ENCODE data around the gene FBLN2. TPM values are rescaled to one million over a fixed set of nuclear protein-coding genes. Genes with fewer than 3 reads are reported as not detected.

The FBLN2 gene
- total RNA-seq, 2 experiments from 2014 or later, result not detected

DNA sequence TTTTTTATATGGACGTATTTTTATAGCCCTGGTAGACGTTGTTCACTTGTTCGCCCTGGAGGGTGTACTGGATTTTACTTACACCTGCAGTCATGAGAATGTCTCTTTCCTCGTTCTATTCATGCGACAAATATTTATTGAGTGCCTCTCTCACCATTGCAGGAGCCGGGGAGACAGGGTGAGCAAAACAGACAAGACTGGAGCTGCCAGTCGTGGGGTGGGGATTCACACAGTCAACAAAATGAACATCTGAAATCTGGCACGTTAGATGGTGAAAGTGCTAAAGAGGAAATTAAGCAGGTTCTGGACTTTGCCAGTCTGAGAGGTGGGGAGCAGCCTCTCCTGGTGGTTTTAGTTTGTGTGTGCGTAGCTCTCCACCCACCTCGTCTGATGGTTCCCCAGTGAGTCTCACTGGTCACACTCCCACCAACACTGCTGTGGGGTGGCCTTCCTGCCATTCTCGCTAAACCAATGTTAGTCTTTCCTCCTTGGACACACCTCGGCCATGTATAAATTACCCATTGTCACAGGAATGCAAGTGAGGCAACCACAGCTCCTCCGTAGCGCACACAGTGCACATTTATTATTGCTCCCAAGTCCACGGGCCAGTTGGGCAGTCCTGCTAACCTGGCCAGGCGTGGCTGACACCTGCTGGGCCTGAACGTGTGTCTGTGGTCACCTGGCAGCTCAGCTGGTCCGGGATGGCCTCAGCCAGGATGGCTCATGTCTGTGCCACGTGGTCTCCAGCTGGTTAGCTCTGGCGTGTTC lies 31.5 kb downstream of the FBLN2 start:
- Mint-ChIP-seq H3K9me3 (no peaks in the 10 kb centered on the region), H3K4me1 (peaks cover 2% of the 10 kb centered on the region), H3K27ac (no peak overlapping the region), H3K27me3 (no peaks in the 10 kb centered on the region), H3K4me3 (no peak overlapping the region), H3K36me3 (ENCODE audit: low read depth) (no peaks in the 10 kb centered on the region)
- POLR2A ChIA-PET, result no interaction called here
- CTCF ChIA-PET, result no interaction called here
- DNase-seq, result no peak

DNA sequence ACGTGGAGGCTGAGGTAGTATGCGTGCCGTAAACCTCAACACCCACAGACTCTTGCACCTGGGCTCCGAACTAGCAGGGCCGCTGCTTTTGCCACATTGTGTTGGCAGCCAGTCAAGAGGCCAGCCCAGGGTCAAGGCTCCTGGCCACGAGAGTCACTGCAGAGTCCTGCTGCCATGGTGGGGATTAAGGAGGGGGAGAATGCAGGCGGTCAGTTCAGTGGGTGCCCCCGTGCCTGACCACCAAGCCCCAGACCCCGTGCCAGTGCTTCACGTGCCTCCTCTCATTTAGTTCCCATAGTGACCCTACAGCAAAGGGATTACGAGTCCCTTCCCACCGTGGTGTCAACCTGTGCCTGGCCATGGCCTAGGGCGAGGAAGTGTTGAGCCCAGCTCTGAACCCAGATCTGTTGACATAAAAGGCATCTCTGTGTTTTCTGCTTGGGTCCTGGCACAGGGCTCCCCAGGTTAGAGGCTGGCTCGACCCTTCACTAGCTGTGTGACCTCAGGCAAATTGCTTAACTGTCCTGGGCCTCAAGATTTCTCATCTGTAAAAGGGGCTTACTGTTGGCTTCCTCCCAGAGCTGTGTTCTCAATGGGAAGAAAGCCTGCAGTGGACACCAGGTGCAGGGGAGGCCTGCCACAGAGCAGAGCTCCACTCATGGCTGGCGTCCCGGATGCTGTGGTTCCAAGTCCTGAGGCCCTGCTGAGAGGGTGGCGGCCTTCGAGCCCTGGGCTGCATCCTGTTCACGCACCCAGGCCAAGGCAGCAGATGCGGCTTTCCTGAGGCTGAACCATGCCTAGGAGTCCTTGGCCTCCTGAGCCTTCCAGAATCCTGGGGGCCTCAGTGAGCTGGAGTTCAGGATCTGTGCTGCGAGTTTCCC lies 32.8 kb downstream of the FBLN2 start:
- Mint-ChIP-seq H3K27ac (no peak overlapping the region), H3K4me3 (no peak overlapping the region), H3K36me3 (ENCODE audit: low read depth) (no peaks in the 10 kb centered on the region), H3K27me3 (no peaks in the 10 kb centered on the region), H3K9me3 (no peaks in the 10 kb centered on the region), H3K4me1 (peaks cover 2% of the 10 kb centered on the region)
- peak; percentile 26 for DNase-seq
- POLR2A ChIA-PET, result no interaction called here
- CTCF ChIA-PET, result no interaction called here

GRCh38 chr3:13582366-13583250 lies 33.7 kb downstream of the FBLN2 start:
- no peak overlapping the region for H3K4me3 Mint-ChIP-seq
- CTCF ChIA-PET, result no interaction called here
- no peak overlapping the region for H3K27ac Mint-ChIP-seq
- no peaks in the 10 kb centered on the region for H3K9me3 Mint-ChIP-seq
- no peaks in the 10 kb centered on the region for H3K27me3 Mint-ChIP-seq
- POLR2A ChIA-PET, result no interaction called here
- peaks cover 2% of the 10 kb centered on the region for H3K4me1 Mint-ChIP-seq
- no peaks in the 10 kb centered on the region for H3K36me3 Mint-ChIP-seq (ENCODE audit: low read depth)
- no peak for DNase-seq

GRCh38 chr3:13583251-13584180 lies 34.6 kb downstream of the FBLN2 start:
- ChIA-PET POLR2A (no interaction called here), CTCF (no interaction called here)
- Mint-ChIP-seq H3K9me3 (no peaks in the 10 kb centered on the region), H3K4me1 (peaks cover 2% of the 10 kb centered on the region), H3K36me3 (ENCODE audit: low read depth) (no peaks in the 10 kb centered on the region), H3K27me3 (no peaks in the 10 kb centered on the region), H3K27ac (no peak overlapping the region), H3K4me3 (no peak overlapping the region)
- DNase-seq, result no peak

DNA sequence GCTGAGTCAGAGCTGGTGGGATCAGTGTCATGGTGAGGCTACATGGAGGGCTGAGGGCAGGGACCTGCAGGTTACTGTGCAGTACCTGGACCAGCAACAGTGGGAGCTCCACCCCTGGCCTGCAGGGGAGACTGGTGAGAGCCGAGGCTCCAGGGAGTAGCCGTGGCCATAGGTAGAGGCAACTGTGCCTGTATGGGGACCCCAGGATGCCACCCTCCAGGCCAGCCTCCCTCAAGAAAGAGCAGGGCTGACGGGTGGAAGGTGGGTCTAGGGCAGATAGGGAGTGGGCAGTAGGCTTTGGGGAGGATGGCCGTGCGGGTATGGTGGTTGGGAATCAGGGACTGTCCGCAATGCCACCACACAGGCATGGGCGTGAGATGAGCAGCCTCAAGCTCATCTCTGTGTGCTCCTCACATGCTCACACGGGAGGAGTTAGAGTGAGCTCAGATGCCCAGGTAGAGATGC lies 35.5 kb downstream of the FBLN2 start:
- no peak overlapping the region for H3K4me3 Mint-ChIP-seq
- no peaks in the 10 kb centered on the region for H3K36me3 Mint-ChIP-seq (ENCODE audit: low read depth)
- DNase-seq, result no peak
- H3K9me3 Mint-ChIP-seq, result no peaks in the 10 kb centered on the region
- H3K4me1 Mint-ChIP-seq, result peaks cover 2% of the 10 kb centered on the region
- POLR2A ChIA-PET, result no interaction called here
- CTCF ChIA-PET, result interaction anchor here (0.6 kb wide), 1 partner anchor 1284 kb away, joined by 5 read pairs; no protein-coding TSS in a partner anchor
- H3K27me3 Mint-ChIP-seq, result no peaks in the 10 kb centered on the region
- no peak overlapping the region for H3K27ac Mint-ChIP-seq

DNA sequence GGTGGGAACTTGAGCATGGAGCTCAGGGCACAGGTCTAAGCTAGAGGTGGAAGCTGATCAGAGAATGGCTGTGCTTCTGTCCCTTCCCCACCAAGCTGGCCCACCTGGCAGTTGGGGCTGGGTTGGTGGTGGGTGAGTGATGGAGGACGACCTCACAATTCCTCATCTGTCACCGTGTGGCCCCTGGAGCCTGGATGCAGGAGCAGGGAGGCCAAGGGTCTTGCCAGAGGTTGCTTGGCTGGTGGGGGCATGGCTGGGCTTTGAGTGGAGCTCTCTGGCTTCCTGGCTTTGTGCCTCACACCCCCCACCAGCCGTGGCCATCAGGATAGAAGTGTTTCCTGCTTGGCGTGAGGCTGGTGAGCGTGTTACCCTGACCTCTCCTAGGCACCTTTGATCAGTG lies 36.0 kb downstream of the FBLN2 start:
- Mint-ChIP-seq H3K9me3 (no peaks in the 10 kb centered on the region), H3K4me3 (no peak overlapping the region), H3K27ac (no peak overlapping the region), H3K4me1 (peaks cover 2% of the 10 kb centered on the region), H3K27me3 (no peaks in the 10 kb centered on the region), H3K36me3 (ENCODE audit: low read depth) (no peaks in the 10 kb centered on the region)
- ChIA-PET CTCF (interaction anchor here (0.6 kb wide), 1 partner anchor 1283 kb away, joined by 5 read pairs; no protein-coding TSS in a partner anchor), POLR2A (no interaction called here)
- no peak for DNase-seq

- Mint-ChIP-seq H3K9me3 (no peaks in the 10 kb centered on the region), H3K36me3 (ENCODE audit: low read depth) (no peaks in the 10 kb centered on the region), H3K27me3 (peaks cover 3% of the 10 kb centered on the region), H3K27ac (no peak overlapping the region), H3K4me3 (no peak overlapping the region), H3K4me1 (peaks cover 2% of the 10 kb centered on the region)
- POLR2A ChIA-PET, result no interaction called here
- CTCF ChIA-PET, result interaction anchor here (0.6 to 0.7 kb wide), 3 partner anchors 70 to 225 kb away, joined by 3 read pairs; no protein-coding TSS in a partner anchor
- no peak for DNase-seq
Observed at GRCh38 chr3:13587442-13587841, 38.5 kb downstream of the FBLN2 start.

DNA sequence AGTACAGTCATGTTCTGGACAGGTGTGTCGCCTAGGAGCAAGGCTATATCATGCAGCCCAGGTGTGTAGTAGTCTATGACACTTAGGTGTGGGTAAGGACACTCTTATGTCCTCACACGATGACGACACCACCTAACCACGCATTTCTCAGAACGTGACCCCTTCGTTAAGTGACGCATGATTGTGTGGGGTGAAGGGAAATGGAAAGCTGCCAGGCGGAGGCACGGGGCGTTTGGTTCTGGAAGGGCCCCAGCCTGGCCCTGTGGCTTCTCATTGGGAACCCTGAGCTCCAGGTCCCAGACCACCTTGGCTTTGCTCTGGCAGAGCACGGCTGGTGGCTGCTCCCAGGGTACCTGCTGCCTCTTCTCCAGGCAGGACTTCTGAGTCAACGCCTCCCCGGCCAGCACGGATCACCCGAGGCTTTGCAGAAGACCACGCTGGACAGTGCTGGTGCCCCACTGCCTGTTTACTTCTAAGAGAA lies 39.3 kb downstream of the FBLN2 start:
- ChIA-PET CTCF (no interaction called here), POLR2A (no interaction called here)
- H3K9me3 Mint-ChIP-seq, result no peaks in the 10 kb centered on the region
- no peak overlapping the region for H3K4me3 Mint-ChIP-seq
- H3K27me3 Mint-ChIP-seq, result peaks cover 3% of the 10 kb centered on the region
- H3K4me1 Mint-ChIP-seq, result no peaks in the 10 kb centered on the region
- DNase-seq, result no peak
- H3K36me3 Mint-ChIP-seq (ENCODE audit: low read depth), result no peaks in the 10 kb centered on the region
- no peak overlapping the region for H3K27ac Mint-ChIP-seq

DNA sequence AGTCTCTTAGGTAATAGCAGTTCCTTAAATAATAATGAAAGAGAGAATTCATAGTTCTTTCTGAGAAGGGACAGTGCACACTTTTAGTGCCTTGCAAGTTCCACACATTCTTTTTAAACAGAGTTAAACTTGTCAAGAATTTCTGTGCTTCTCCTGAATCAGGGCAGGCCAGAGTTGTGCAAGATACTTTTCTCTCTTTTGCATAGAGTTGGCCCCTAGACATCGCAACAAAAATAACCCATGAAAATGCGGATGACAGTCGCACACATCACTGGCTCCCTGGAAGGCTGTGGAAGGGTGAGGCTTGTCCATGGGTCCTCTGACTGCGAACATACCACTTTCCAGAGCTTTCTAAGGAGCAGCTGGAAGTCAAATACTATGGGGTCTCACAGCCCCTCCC lies 40.1 kb downstream of the FBLN2 start:
- CTCF ChIA-PET, result no interaction called here
- peaks cover 3% of the 10 kb centered on the region for H3K27me3 Mint-ChIP-seq
- no peaks in the 10 kb centered on the region for H3K4me1 Mint-ChIP-seq
- no peak overlapping the region for H3K27ac Mint-ChIP-seq
- H3K36me3 Mint-ChIP-seq (ENCODE audit: low read depth), result no peaks in the 10 kb centered on the region
- POLR2A ChIA-PET, result no interaction called here
- no peak overlapping the region for H3K4me3 Mint-ChIP-seq
- no peaks in the 10 kb centered on the region for H3K9me3 Mint-ChIP-seq
- no peak for DNase-seq

- H3K27ac Mint-ChIP-seq, result no peak overlapping the region
- H3K36me3 Mint-ChIP-seq (ENCODE audit: low read depth), result no peaks in the 10 kb centered on the region
- H3K27me3 Mint-ChIP-seq, result peaks cover 3% of the 10 kb centered on the region
- no peak for DNase-seq
- no peaks in the 10 kb centered on the region for H3K4me1 Mint-ChIP-seq
- ChIA-PET CTCF (no interaction called here), POLR2A (no interaction called here)
- H3K9me3 Mint-ChIP-seq, result no peaks in the 10 kb centered on the region
- H3K4me3 Mint-ChIP-seq, result no peak overlapping the region
Observed at GRCh38 chr3:13590841-13591520, 42.1 kb downstream of the FBLN2 start.

DNA sequence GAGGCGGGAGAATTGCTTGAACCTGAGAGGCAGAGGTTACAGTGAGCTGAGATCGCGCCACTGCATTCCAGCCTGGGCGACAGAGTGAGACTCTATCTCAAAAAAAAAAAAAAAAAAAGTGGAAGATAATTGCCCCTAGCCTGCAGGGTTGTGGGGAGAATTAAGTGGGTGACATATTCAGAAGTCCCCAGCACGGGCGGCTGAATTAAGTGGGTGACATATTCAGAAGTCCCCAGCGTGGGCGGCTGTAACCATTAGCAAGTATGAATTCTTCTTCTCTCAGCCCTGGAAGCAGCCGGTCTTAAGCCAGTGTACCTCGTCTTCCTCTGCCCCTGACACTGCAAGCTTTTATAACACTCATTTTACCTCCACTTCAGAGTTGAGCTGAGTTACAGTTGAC lies 44.7 kb downstream of the FBLN2 start:
- ChIA-PET POLR2A (no interaction called here), CTCF (interaction anchor here (0.9 kb wide), 1 partner anchor 18 kb away, joined by 3 read pairs; no protein-coding TSS in a partner anchor)
- H3K36me3 Mint-ChIP-seq (ENCODE audit: low read depth), result no peaks in the 10 kb centered on the region
- H3K9me3 Mint-ChIP-seq, result no peaks in the 10 kb centered on the region
- no peak overlapping the region for H3K4me3 Mint-ChIP-seq
- H3K4me1 Mint-ChIP-seq, result no peaks in the 10 kb centered on the region
- no peak overlapping the region for H3K27ac Mint-ChIP-seq
- H3K27me3 Mint-ChIP-seq, result peaks cover 5% of the 10 kb centered on the region
- no peak for DNase-seq

Data from activated CD4-positive, alpha-beta T cell treated with anti-CD3 and anti-CD28 coated beads, Interleukin-2, amount 10 ng/mL, durations not matched to agents 7 days and 5 days (primary cell).